ENCODE data around the gene EPHA3. TPM values are rescaled to one million over a fixed set of nuclear protein-coding genes. Genes with fewer than 3 reads are reported as not detected.
"Not testable (repeated sequence)": the region's sequence is repeated elsewhere in the genome, so short reads cannot be mapped to it uniquely, and the experiment has no call there.

Gene EPHA3
- total RNA-seq, 4 donors from 2014 or later, result 0.85 to 1.4 (median 0.96) TPM

DNA sequence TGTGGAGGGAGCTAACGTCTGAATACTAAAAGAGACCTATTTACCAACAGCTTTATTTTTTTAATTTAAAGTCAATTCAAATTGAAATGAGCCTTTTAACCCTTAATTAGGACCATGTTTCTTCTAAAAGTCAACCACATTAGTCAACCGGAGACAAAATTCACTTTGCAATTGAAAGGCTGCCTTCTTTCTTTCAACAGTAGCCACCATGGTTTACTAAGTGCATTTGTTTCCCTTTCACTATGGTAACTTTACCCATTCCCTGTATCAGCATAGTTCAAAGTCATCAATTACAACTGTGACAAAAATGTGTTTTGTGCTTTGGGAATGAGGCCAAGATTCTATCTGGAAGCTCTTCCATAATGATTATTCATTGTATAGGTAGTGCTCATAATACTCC lies 225.4 kb downstream of the EPHA3 start:
- Histone ChIP-seq H3K4me3 (no peak overlapping the region), H3K36me3 (no peaks in the 10 kb centered on the region), H3K27ac (no peak overlapping the region), H3K27me3 (no peaks in the 10 kb centered on the region), H3K9me3 (no peaks in the 10 kb centered on the region), H3K4me1 (no peaks in the 10 kb centered on the region)
- TF ChIP-seq POLR2AphosphoS5 (IDR thresholded peaks at IDR 0.05), result no peak
- TF ChIP-seq CTCF (IDR thresholded peaks at IDR 0.05), result no peak
- TF ChIP-seq POLR2A (IDR thresholded peaks at IDR 0.05), result no peak
- TF ChIP-seq EP300 (IDR thresholded peaks at IDR 0.05), result no peak
- DNase-seq (ENCODE audit: low spot score in 2 of 2), result no peak
- WGBS, result 66% methylated on average over 2 of the region's 2 CpGs

GRCh38 chr3:89335693-89336092 lies 228.3 kb downstream of the EPHA3 start:
- WGBS, result 55% methylated on average over 2 of the region's 2 CpGs
- Histone ChIP-seq H3K27me3 (no peaks in the 10 kb centered on the region), H3K4me1 (no peaks in the 10 kb centered on the region), H3K9me3 (no peaks in the 10 kb centered on the region), H3K4me3 (no peak overlapping the region), H3K27ac (no peak overlapping the region), H3K36me3 (no peaks in the 10 kb centered on the region)
- TF ChIP-seq POLR2A (IDR thresholded peaks at IDR 0.05) (no peak), POLR2AphosphoS5 (IDR thresholded peaks at IDR 0.05) (no peak), CTCF (IDR thresholded peaks at IDR 0.05) (no peak), EP300 (IDR thresholded peaks at IDR 0.05) (no peak)
- DNase-seq (ENCODE audit: low spot score in 2 of 2), result no peak

GRCh38 chr3:89340408-89340807 lies 233.0 kb downstream of the EPHA3 start:
- WGBS, result 74% methylated on average over 2 of the region's 2 CpGs
- DNase-seq (ENCODE audit: low spot score in 2 of 2), result no peak

DNA sequence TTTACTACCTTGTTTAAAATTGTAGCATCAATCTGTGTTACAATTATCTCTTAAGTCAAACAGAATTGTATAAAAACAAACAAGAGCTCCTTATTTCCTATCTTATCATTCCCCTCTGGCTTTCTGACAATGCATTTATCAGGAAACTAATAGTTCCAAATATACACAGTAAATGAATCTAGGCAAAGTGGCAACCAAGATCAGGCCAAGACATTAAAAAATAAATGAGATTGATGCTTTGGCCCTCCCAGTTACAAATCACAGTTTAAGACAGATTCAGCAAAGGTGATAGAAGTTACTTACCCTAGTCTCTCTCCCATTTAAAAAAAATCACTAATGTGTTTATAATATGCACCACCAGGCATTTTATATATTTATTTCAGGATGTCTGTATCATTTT lies 236.7 kb downstream of the EPHA3 start:
- no peak overlapping the region for H3K27ac ChIP-seq
- no peak for DNase-seq (ENCODE audit: low spot score in 2 of 2)
- no peak overlapping the region for H3K4me3 ChIP-seq
- H3K36me3 ChIP-seq, result no peaks in the 10 kb centered on the region
- no peaks in the 10 kb centered on the region for H3K9me3 ChIP-seq
- no peaks in the 10 kb centered on the region for H3K27me3 ChIP-seq
- H3K4me1 ChIP-seq, result no peaks in the 10 kb centered on the region
- TF ChIP-seq CTCF (IDR thresholded peaks at IDR 0.05) (no peak), POLR2AphosphoS5 (IDR thresholded peaks at IDR 0.05) (no peak), POLR2A (IDR thresholded peaks at IDR 0.05) (no peak), EP300 (IDR thresholded peaks at IDR 0.05) (no peak)

More at GRCh38 chr3:89340408-89340807, 233.0 kb downstream of the EPHA3 start:
- Histone ChIP-seq H3K27me3 (no peaks in the 10 kb centered on the region), H3K9me3 (no peaks in the 10 kb centered on the region), H3K36me3 (no peaks in the 10 kb centered on the region), H3K27ac (no peak overlapping the region), H3K4me3 (no peak overlapping the region), H3K4me1 (no peaks in the 10 kb centered on the region)
- TF ChIP-seq EP300 (IDR thresholded peaks at IDR 0.05) (no peak), POLR2A (IDR thresholded peaks at IDR 0.05) (no peak), CTCF (IDR thresholded peaks at IDR 0.05) (no peak), POLR2AphosphoS5 (IDR thresholded peaks at IDR 0.05) (no peak)

DNA sequence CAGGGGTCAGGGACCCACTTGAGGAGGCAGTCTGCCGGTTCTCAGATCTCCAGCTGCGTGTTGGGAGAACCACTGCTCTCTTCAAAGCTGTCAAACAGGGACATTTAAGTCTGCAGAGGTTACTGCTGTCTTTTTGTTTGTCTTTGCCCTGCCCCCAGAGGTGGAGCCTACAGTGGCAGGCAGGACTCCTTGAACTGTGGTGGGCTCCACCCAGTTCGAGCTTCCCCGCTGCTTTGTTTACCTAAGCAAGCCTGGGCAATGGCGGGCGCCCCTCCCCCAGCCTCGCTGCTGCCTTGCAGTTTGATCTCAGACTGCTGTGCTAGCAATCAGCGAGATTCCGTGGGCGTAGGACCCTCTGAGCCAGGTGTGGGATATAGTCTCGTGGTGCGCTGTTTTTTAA lies 243.5 kb downstream of the EPHA3 start:
- not testable (repeated sequence) for H3K36me3 ChIP-seq; H3K27ac ChIP-seq; H3K4me1 ChIP-seq; DNase-seq (ENCODE audit: low spot score in 2 of 2); H3K4me3 ChIP-seq; H3K27me3 ChIP-seq; H3K9me3 ChIP-seq
- WGBS, result 67% methylated on average over 3 of the region's 12 CpGs

DNA sequence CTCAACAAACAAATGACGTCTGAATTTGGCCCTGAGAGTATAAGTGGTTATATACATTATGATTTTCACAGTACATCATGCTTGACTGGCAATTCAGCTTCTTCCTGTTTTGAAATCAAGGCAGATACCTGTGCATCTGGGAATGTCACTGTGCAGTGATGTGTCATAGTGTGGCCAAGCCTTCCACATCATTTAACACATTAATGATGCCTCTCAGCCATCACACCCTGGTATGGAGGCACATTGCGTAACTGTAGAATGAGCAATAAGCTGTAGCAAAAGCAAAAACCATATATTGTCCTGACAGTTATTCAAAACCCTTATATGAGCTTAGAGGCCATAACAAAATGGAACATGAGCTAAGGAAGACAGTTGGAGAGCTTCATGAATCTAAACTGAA lies 246.0 kb downstream of the EPHA3 start:
- Histone ChIP-seq H3K27me3 (no peaks in the 10 kb centered on the region), H3K27ac (no peak overlapping the region), H3K36me3 (no peaks in the 10 kb centered on the region), H3K9me3 (no peaks in the 10 kb centered on the region), H3K4me3 (no peak overlapping the region), H3K4me1 (no peaks in the 10 kb centered on the region)
- TF ChIP-seq POLR2AphosphoS5 (IDR thresholded peaks at IDR 0.05), result no peak
- TF ChIP-seq POLR2A (IDR thresholded peaks at IDR 0.05), result no peak
- no peak for TF ChIP-seq EP300 (IDR thresholded peaks at IDR 0.05)
- no peak for TF ChIP-seq CTCF (IDR thresholded peaks at IDR 0.05)
- 77% methylated on average over 2 of the region's 2 CpGs for WGBS
- DNase-seq (ENCODE audit: low spot score in 2 of 2), result no peak

All from suprapubic skin (tissue), 4 donors.